GM18519 (cell line): ENCODE results near the gene CALD1.

Experiments used
- ATAC-seq: cut with Tn5 transposase; IDR thresholded peaks from one replicate; pipeline ENCODE4 v1.9.1; 2021; ENCODE audit warnings: mild to moderate bottlenecking, moderate library complexity; ENCODE audit not compliant: unreplicated experiment, low FRiP score

CALD1 gene, protein sequence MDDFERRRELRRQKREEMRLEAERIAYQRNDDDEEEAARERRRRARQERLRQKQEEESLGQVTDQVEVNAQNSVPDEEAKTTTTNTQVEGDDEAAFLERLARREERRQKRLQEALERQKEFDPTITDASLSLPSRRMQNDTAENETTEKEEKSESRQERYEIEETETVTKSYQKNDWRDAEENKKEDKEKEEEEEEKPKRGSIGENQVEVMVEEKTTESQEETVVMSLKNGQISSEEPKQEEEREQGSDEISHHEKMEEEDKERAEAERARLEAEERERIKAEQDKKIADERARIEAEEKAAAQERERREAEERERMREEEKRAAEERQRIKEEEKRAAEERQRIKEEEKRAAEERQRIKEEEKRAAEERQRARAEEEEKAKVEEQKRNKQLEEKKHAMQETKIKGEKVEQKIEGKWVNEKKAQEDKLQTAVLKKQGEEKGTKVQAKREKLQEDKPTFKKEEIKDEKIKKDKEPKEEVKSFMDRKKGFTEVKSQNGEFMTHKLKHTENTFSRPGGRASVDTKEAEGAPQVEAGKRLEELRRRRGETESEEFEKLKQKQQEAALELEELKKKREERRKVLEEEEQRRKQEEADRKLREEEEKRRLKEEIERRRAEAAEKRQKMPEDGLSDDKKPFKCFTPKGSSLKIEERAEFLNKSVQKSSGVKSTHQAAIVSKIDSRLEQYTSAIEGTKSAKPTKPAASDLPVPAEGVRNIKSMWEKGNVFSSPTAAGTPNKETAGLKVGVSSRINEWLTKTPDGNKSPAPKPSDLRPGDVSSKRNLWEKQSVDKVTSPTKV

DNA sequence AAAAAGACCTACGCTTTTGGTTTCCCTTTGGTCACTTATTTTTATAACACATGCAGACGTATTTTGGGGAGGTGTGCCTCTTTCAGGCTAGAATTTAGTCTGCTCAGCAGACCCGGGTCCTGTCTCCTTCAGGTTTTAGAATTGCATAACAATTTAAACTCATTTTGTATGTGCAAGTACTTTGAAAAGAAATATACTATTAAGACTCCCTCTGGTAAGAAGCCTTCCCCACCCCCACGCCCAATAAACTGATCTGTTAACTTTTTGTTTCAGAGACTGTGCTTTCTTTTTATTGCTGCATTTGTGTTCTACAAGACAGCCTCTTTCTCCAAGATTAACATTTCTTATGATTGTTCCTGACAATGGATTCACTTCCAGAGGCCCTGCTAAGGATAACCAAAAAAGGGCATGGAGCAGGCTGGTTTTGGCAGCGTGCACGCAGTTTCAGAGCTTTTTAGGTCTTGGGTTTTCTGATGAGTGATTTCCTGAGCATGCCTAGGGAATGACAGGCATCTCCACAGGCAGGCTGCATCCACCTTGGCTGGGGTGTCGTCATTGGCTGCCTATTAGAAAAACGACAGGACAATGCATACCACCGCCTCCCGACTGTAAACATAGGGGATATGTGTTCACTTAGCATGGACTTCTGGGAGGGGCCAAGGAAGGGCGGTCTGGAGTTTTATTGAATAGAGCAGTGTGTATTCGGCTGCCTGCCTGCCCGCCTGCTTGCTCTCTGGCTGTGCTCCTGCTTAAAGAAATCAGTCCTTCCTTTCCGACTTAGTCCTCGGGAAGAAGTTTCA is at the start of gene CALD1:
Gene CALD1 (plus strand): TSS at position 694 of the 800 bp plus-strand sequence. CDS start 88,100 bp downstream, outside the sequence.
- no peak for ATAC-seq

- no peak for ATAC-seq
These were observed 49.5 kb upstream of the CALD1 start for GRCh38 chr7:134729895-134730294.

DNA sequence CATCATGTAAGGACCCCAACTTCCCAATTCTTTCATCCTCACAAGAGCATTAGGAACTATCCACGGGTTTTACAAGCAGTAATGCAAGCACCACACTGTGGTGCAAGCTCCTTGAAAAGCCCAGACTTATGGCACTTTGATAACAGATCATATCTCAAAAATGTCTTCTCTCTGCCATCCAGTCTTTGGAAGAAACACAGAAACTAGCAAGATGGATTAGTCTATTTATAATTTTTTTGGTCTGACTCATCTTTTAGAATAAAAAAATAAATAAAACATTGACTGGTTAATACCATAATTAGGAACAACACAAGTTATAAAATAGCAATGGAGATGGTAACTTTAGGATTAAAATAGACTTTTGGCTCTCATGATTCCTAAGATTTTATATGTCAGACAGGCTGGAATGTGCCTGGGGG is 49.0 kb upstream of the CALD1 start:
- no peak for ATAC-seq

GRCh38 chr7:134731616-134732015 is 47.8 kb upstream of the CALD1 start:
- no peak for ATAC-seq

DNA sequence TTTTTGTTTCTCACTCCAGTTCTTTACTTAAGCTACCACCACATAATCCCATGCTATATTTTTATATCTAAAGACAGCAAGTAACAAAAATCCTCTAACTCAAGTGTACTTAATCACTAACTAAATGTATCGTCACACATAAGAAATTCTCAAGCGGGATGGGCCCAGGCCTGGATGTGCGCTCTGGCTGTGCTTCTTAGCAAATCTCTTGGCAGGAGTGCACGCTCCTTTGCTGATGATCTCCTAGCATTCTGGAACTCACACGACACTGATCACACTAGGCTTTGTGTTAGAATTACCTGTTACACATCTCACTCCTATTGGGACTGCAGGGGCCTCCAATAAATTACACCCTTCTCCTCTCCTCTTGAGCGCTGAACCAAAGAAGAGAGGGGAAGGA is 46.7 kb upstream of the CALD1 start:
- no peak for ATAC-seq

GRCh38 chr7:134736381-134736780 is 43.1 kb upstream of the CALD1 start:
- no peak for ATAC-seq

GRCh38 chr7:134737566-134738345 is 41.7 kb upstream of the CALD1 start:
- ATAC-seq: no peak

- ATAC-seq: no peak
These were observed 40.1 kb upstream of the CALD1 start for GRCh38 chr7:134739362-134739761.

DNA sequence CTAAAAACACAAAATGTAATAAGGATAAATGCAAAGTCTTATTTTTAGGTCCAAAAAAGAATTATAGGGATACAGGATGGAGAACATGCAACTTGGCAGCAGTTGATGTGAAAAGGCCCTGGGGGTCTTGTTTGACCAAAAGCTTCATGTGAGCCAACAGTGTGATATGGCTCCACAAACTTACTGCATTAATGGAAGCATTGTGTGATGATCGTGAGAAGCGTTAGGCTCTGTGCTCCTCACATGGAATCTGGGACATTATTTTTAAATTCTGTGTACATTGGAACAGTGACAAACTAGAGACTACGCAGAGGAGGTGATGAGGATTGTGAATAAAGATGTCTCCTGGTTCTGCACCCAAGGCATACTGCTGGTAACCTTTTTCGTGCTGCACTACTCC is 39.1 kb upstream of the CALD1 start:
- no peak for ATAC-seq

- no peak for ATAC-seq
These were observed 37.4 kb upstream of the CALD1 start for GRCh38 chr7:134741907-134742635.

- no peak for ATAC-seq
These were observed 36.6 kb upstream of the CALD1 start for GRCh38 chr7:134742688-134743350.

- no peak for ATAC-seq
These were observed 34.9 kb upstream of the CALD1 start for GRCh38 chr7:134744569-134744968.

DNA sequence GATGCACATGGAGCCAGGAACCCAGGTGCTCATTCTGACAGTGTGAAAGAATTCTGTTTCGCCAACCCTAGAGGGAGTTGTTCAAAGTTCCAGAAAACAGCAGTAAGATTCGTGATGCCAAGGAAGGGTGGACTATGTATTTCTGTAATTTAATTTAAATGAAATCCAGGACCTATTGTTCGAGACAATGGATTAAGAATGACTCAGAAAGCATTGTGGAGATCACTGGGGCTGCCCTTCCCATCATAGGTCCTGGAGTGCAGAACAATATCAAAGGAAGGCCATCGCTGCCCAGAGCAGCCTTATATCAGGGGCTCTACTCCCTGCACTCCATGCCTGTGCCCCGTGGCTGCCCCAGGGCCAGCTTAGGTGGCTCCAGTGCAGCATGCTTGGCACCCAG is 32.1 kb upstream of the CALD1 start:
- no peak for ATAC-seq

GRCh38 chr7:134750083-134751062 is 29.1 kb upstream of the CALD1 start:
- no peak for ATAC-seq

DNA sequence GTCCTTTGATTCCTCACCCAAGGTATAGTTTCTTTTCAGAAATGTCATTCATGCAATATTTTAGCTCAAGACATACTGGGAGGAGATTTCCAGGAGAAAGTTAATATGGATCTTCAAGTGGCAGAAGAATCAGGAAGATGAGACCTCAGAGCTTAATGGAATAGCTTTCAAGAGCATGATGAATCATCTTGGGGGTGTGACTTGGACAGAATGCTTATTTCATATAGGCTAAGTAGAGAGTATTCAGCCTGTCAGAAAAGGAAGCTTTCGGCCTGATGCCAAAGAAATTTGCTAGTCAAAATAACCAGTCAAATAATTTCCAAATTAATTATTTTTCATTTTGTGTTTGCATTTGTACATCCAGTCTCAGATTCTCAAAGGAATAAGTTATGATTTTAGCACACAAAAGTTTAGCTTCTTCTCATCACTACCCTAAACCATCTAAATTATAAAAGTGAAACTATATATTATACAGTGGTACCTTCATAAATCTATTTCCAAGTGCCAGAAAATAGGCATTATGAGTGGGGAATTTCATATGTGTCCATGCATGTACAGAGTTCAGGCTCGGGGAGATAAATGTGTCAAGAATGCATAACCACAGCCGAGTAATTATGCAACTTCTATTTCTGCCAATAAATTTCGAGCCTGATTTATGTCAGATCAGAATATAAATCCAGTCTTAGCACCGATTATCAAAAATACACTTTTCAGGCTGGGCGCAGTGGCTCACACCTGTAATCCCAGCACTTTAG is 27.3 kb upstream of the CALD1 start:
- no peak for ATAC-seq

- no peak for ATAC-seq
These were observed 23.9 kb upstream of the CALD1 start for GRCh38 chr7:134755422-134756022.

DNA sequence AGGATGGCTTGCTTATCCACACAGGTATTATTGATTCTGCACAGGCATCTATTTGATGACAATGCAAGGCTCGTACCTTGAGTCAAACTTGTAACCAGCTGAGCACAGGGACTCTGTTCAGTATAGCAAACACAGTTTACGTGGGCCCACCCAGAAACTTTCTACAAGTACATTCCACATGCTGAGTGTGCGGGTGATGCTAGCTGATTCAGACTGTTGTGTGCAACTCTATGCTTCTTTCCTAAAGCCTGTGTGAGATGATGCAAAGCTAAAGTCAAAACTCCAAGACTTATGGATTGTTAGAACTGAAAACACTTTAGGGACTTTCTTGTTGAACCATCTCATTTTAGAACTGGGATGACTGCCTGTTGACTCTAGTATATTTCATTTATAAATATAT is 21.5 kb upstream of the CALD1 start:
- no peak for ATAC-seq
